Measurements from ENCODE around the gene SLC34A3.

- TF ChIP-seq POLR2AphosphoS5 (IDR thresholded peaks at IDR 0.05) (no peak), EP300 (IDR thresholded peaks at IDR 0.05; ENCODE audit: low read depth) (no peak), POLR2A (IDR thresholded peaks at IDR 0.05) (no peak)
- TF ChIP-seq, protein P1, sequence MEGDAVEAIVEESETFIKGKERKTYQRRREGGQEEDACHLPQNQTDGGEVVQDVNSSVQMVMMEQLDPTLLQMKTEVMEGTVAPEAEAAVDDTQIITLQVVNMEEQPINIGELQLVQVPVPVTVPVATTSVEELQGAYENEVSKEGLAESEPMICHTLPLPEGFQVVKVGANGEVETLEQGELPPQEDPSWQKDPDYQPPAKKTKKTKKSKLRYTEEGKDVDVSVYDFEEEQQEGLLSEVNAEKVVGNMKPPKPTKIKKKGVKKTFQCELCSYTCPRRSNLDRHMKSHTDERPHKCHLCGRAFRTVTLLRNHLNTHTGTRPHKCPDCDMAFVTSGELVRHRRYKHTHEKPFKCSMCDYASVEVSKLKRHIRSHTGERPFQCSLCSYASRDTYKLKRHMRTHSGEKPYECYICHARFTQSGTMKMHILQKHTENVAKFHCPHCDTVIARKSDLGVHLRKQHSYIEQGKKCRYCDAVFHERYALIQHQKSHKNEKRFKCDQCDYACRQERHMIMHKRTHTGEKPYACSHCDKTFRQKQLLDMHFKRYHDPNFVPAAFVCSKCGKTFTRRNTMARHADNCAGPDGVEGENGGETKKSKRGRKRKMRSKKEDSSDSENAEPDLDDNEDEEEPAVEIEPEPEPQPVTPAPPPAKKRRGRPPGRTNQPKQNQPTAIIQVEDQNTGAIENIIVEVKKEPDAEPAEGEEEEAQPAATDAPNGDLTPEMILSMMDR (IDR thresholded peaks at IDR 0.05): no peak
Measured at GRCh38 chr9:137214620-137215019, 16.1 kb upstream of the SLC34A3 start.
